ENCODE results near the gene PFKP. TPM values are rescaled to one million over a fixed set of nuclear protein-coding genes. Genes with fewer than 3 reads are reported as not detected.

Gene PFKP
- total RNA-seq, 2 donors from 2014 or later = 58.0 to 82.3 TPM

GRCh38 chr10:3034616-3035015, 32.7 kb upstream of the PFKP start:
- H3K9me3 Mint-ChIP-seq = peaks cover 13% of the 10 kb centered on the region

GRCh38 chr10:3036155-3037021, 31.0 kb upstream of the PFKP start:
- no peak overlapping the region for H3K9ac ChIP-seq (ENCODE audit: extremely low read depth, low read length, poor library complexity, severe bottlenecking)
- no peak for DNase-seq
- no peaks in the 10 kb centered on the region for H3K27me3 Mint-ChIP-seq (ENCODE audit: insufficient read depth)
- no peaks in the 10 kb centered on the region for H3K36me3 Mint-ChIP-seq (ENCODE audit: low read depth)
- H3K9me3 ChIP-seq (ENCODE audit: control insufficient read depth, low read length) = no peaks in the 10 kb centered on the region
- H3K4me1 Mint-ChIP-seq = no peaks in the 10 kb centered on the region
- no peaks in the 10 kb centered on the region for H3K4me1 ChIP-seq (ENCODE audit: control insufficient read depth, insufficient read depth, low read length)
- no peaks in the 10 kb centered on the region for H3K27me3 ChIP-seq (ENCODE audit: control insufficient read depth, insufficient read depth, low read length, poor library complexity, severe bottlenecking)
- H3K9me3 Mint-ChIP-seq = peaks cover 21% of the 10 kb centered on the region
- H3K4me3 Mint-ChIP-seq = no peak overlapping the region
- no peak overlapping the region for H3K4me3 ChIP-seq (ENCODE audit: low read length)
- no peaks in the 10 kb centered on the region for H3K36me3 ChIP-seq (ENCODE audit: control insufficient read depth, insufficient read depth, low read length)
- H3K27ac Mint-ChIP-seq = no peak overlapping the region
- no peak for TF ChIP-seq CTCF (conservative IDR thresholded peaks at IDR 0.05)
- no peak overlapping the region for H3K27ac ChIP-seq (ENCODE audit: low read depth, low read length)
- 86 to 87% methylated on average over 4 to 8 of the region's 8 CpGs for WGBS, 2 experiments (ENCODE audit: insufficient coverage in 1 of 2, insufficient read length in 1 of 2)

More at GRCh38 chr10:3034616-3035015, 32.7 kb upstream of the PFKP start:
- no peak overlapping the region for H3K4me3 ChIP-seq (ENCODE audit: low read length)
- H3K9ac ChIP-seq (ENCODE audit: extremely low read depth, low read length, poor library complexity, severe bottlenecking) = no peak overlapping the region
- Mint-ChIP-seq H3K4me1 (no peaks in the 10 kb centered on the region), H3K36me3 (ENCODE audit: low read depth) (no peaks in the 10 kb centered on the region), H3K27ac (no peak overlapping the region), H3K27me3 (ENCODE audit: insufficient read depth) (no peaks in the 10 kb centered on the region), H3K4me3 (no peak overlapping the region)
- no peak for TF ChIP-seq CTCF (conservative IDR thresholded peaks at IDR 0.05)
- H3K27ac ChIP-seq (ENCODE audit: low read depth, low read length) = no peak overlapping the region
- 89 to 100% methylated on average over 3 to 4 of the region's 4 CpGs for WGBS, 2 experiments (ENCODE audit: insufficient coverage in 1 of 2, insufficient read length in 1 of 2)
- no peak for DNase-seq
- no peaks in the 10 kb centered on the region for H3K4me1 ChIP-seq (ENCODE audit: control insufficient read depth, insufficient read depth, low read length)
- H3K9me3 ChIP-seq (ENCODE audit: control insufficient read depth, low read length) = no peaks in the 10 kb centered on the region
- H3K27me3 ChIP-seq (ENCODE audit: control insufficient read depth, insufficient read depth, low read length, poor library complexity, severe bottlenecking) = no peaks in the 10 kb centered on the region
- no peaks in the 10 kb centered on the region for H3K36me3 ChIP-seq (ENCODE audit: control insufficient read depth, insufficient read depth, low read length)

DNA sequence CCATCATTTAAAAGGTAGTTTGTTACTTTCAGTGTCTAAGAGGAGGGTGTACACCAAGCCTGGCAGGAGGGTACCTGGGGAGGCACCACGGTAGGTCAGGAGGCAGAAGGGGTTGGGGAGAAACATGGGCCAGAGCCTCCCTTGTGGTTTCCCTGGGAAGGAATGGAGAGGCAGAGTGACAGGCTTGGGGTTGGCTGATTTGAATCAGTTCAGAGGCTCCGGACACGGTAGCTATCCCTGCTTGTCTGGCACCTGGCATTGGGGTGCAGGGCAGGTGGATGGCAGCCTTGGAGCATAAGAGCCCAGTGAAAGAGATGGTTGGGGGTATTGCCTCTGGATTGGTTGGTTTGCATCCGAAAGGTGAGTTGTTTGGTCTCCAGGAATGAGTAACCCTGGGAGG, 30.2 kb upstream of the PFKP start:
- no peak for TF ChIP-seq CTCF (conservative IDR thresholded peaks at IDR 0.05)
- no peak overlapping the region for H3K4me3 Mint-ChIP-seq
- no peak overlapping the region for H3K27ac Mint-ChIP-seq
- no peaks in the 10 kb centered on the region for H3K36me3 Mint-ChIP-seq (ENCODE audit: low read depth)
- H3K9me3 Mint-ChIP-seq = peaks cover 24% of the 10 kb centered on the region
- H3K4me1 Mint-ChIP-seq = peaks cover 2% of the 10 kb centered on the region
- 93% methylated on average over 4 of the region's 4 CpGs; no CpG with 5 or more reads in 1 of the 2 experiments for WGBS, 2 experiments (ENCODE audit: insufficient coverage in 1 of 2, insufficient read length in 1 of 2)
- Histone ChIP-seq H3K9ac (ENCODE audit: extremely low read depth, low read length, poor library complexity, severe bottlenecking) (no peak overlapping the region), H3K4me3 (ENCODE audit: low read length) (no peak overlapping the region), H3K36me3 (ENCODE audit: control insufficient read depth, insufficient read depth, low read length) (no peaks in the 10 kb centered on the region), H3K27ac (ENCODE audit: low read depth, low read length) (no peak overlapping the region), H3K9me3 (ENCODE audit: control insufficient read depth, low read length) (no peaks in the 10 kb centered on the region), H3K27me3 (ENCODE audit: control insufficient read depth, insufficient read depth, low read length, poor library complexity, severe bottlenecking) (no peaks in the 10 kb centered on the region), H3K4me1 (ENCODE audit: control insufficient read depth, insufficient read depth, low read length) (no peaks in the 10 kb centered on the region)
- no peak for DNase-seq
- no peaks in the 10 kb centered on the region for H3K27me3 Mint-ChIP-seq (ENCODE audit: insufficient read depth)
